SU-DHL-6 (cell line): ENCODE data around the gene IL1A.

ENCODE experiments used
- H2AFZ ChIP-seq: fragments of 200-600 bp; sonication (generic); 2 replicates; pipeline ENCODE4 v1.6.1; 2014; ENCODE audit warnings: low read depth, mild to moderate bottlenecking, moderate library complexity, mixed read lengths, antibody characterized with exemption, low read length; ENCODE audit not compliant: severe bottlenecking
- H3F3A ChIP-seq: fragments of 200-600 bp; shearing (Covaris generic); 2 replicates; pipeline ENCODE4 v1.6.0; 2016; ENCODE audit warnings: antibody characterized with exemption, mild to moderate bottlenecking; ENCODE audit not compliant: insufficient read depth
- H3K27ac ChIP-seq: fragments of 200-600 bp; sonication (generic); 2 replicates; pipeline ENCODE4 v1.5.1; 2016; ENCODE audit warnings: low read depth, mild to moderate bottlenecking, low read length, moderate library complexity, mixed read lengths
- H3K27me3 ChIP-seq: fragments of 200-600 bp; sonication (generic), shearing (Covaris generic); 2 replicates; pipeline ENCODE4 v1.6.0; 2014; ENCODE audit warnings: mild to moderate bottlenecking, low read length
- H3K36me3 ChIP-seq: fragments of 200-600 bp; sonication (generic); 2 replicates; pipeline ENCODE4 v1.6.1; 2014; ENCODE audit warnings: mild to moderate bottlenecking, low read length, mixed read lengths
- H3K4me2 ChIP-seq: fragments of 300-600, 200-600 bp; shearing (Covaris generic), sonication (generic); 2 replicates; pipeline ENCODE4 v1.6.0; 2014; ENCODE audit warnings: low read length, low read depth, mild to moderate bottlenecking; ENCODE audit not compliant: poor library complexity, severe bottlenecking
- H3K4me3 ChIP-seq: fragments of 200-600 bp; sonication (generic); 2 replicates; pipeline ENCODE4 v1.5.1; 2014; ENCODE audit warnings: antibody characterized with exemption, low read length, mild to moderate bottlenecking, mixed read lengths; ENCODE audit not compliant: insufficient read depth, poor library complexity, severe bottlenecking
- H3K79me2 ChIP-seq: fragments of 200-600 bp; sonication (generic); 2 replicates; pipeline ENCODE4 v1.6.1; 2014; ENCODE audit warnings: mild to moderate bottlenecking, low read length, moderate library complexity; ENCODE audit not compliant: insufficient read depth
- H3K9ac ChIP-seq: fragments of 200-600 bp; sonication (generic); 2 replicates; pipeline ENCODE4 v1.7.0; 2014; ENCODE audit warnings: mild to moderate bottlenecking, low read length
- H3K9me2 ChIP-seq: fragments of 200-600 bp; sonication (generic); replicated peaks from 2 replicates; pipeline ENCODE4 v1.6.1; 2014; ENCODE audit warnings: low read length; ENCODE audit not compliant: insufficient read depth
- H3K9me3 ChIP-seq: fragments of 200-600 bp; sonication (generic); 2 replicates; pipeline ENCODE4 v1.6.1; 2014; ENCODE audit warnings: low read length, mixed read lengths; ENCODE audit not compliant: insufficient read depth
- H4K20me1 ChIP-seq: fragments of 200-600 bp; sonication (generic); 2 replicates; pipeline ENCODE4 v1.6.1; 2014; ENCODE audit warnings: low read depth, mild to moderate bottlenecking, antibody characterized with exemption, low read length, moderate library complexity, mixed read lengths
- EZH2phosphoT487 ChIP-seq: fragments of 200-600 bp; sonication (generic), shearing (Covaris generic); conservative IDR thresholded peaks from 2 replicates; pipeline ENCODE4 v1.6.1; 2018; ENCODE audit warnings: mild to moderate bottlenecking, antibody characterized with exemption, low read length, moderate library complexity, mixed read lengths
- TF ChIP-seq, protein P1 (sequence below): fragments of 200-600 bp; sonication (generic); IDR thresholded peaks from one replicate; pipeline ENCODE4 v1.5.1; 2017; ENCODE audit warnings: antibody characterized with exemption, mild to moderate bottlenecking, low read length, moderate library complexity; ENCODE audit not compliant: insufficient read depth, poor library complexity, severe bottlenecking

Gene IL1A

GRCh38 chr2:112728378-112729175, 55.7 kb downstream of the IL1A start:
- Histone ChIP-seq H3K9me3 (no peaks in the 10 kb centered on the region), H3K79me2 (no peaks in the 10 kb centered on the region), H3K4me2 (no peak overlapping the region), H3K9ac (no peak overlapping the region), H3F3A (no peaks in the 10 kb centered on the region), H3K27me3 (no peaks in the 10 kb centered on the region), H3K4me3 (no peak overlapping the region), H3K36me3 (no peaks in the 10 kb centered on the region), H4K20me1 (no peaks in the 10 kb centered on the region), H3K27ac (no peak overlapping the region), H3K9me2 (no peaks in the 10 kb centered on the region), H2AFZ (no peak overlapping the region)
- no peak for TF ChIP-seq EZH2phosphoT487
- TF ChIP-seq, protein P1, sequence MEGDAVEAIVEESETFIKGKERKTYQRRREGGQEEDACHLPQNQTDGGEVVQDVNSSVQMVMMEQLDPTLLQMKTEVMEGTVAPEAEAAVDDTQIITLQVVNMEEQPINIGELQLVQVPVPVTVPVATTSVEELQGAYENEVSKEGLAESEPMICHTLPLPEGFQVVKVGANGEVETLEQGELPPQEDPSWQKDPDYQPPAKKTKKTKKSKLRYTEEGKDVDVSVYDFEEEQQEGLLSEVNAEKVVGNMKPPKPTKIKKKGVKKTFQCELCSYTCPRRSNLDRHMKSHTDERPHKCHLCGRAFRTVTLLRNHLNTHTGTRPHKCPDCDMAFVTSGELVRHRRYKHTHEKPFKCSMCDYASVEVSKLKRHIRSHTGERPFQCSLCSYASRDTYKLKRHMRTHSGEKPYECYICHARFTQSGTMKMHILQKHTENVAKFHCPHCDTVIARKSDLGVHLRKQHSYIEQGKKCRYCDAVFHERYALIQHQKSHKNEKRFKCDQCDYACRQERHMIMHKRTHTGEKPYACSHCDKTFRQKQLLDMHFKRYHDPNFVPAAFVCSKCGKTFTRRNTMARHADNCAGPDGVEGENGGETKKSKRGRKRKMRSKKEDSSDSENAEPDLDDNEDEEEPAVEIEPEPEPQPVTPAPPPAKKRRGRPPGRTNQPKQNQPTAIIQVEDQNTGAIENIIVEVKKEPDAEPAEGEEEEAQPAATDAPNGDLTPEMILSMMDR = no peak

DNA sequence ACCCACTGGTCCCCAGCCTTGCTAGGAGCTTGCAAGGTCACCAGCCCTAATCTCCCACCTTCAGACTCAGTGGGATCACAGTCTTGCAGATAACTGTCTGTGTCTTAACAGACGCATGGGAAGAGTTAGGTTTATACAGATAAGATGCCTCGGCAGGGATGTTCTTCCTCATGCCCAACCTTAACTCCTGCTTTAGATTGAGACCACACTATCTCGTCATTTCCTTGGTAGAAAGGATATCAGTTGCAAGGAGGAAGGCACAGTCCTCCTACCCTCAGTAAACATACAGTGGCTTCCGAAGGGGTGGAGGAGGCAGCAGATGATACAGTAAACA, 56.3 kb downstream of the IL1A start:
- no peaks in the 10 kb centered on the region for H3K36me3 ChIP-seq
- no peaks in the 10 kb centered on the region for H3K79me2 ChIP-seq
- no peaks in the 10 kb centered on the region for H3F3A ChIP-seq
- H3K4me2 ChIP-seq = no peak overlapping the region
- H3K27me3 ChIP-seq = no peaks in the 10 kb centered on the region
- H3K27ac ChIP-seq = no peak overlapping the region
- no peak overlapping the region for H3K4me3 ChIP-seq
- H3K9me2 ChIP-seq = no peaks in the 10 kb centered on the region
- no peak overlapping the region for H3K9ac ChIP-seq
- TF ChIP-seq, protein P1 = no peak
- TF ChIP-seq EZH2phosphoT487 = no peak
- H4K20me1 ChIP-seq = no peaks in the 10 kb centered on the region
- no peak overlapping the region for H2AFZ ChIP-seq
- H3K9me3 ChIP-seq = no peaks in the 10 kb centered on the region

DNA sequence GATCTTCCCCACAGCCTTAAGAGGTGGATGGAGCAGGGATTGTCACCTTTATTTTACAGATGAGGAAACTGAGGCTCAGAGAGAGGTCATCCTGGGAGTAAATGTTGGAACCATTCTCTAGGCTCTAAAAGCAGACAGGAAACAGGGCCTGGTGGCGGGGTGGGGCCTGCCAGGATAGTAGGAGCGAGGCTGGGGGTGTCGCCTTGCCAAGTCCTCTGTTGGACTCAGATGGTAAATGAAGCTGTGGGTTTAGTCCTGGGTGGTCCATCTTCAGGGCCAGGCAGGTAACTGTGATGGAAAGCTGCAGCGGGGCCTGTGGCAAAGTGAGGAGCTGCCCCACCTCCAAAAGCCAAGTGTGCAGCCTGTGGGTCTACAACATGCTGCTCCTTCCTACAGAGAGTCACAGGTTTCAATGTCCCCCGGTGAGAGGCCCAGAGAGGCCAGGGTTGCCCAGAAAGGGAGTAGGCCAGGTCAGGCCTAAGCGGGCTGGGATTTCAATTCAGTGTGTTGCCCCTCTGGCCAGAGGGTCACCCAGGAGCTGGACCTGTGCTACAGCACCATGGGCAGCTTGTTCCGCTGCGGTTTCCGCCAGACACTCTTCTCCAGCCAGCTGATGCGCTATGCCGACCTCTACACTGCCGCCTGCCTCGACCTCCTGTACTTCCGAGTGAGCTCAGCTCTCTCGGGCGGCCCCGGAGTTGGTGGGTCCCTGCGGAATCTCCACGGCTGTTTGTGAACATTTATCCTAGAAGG, 56.8 kb downstream of the IL1A start:
- no peak overlapping the region for H3K4me3 ChIP-seq
- H3K9me2 ChIP-seq = no peaks in the 10 kb centered on the region
- H3F3A ChIP-seq = no peaks in the 10 kb centered on the region
- TF ChIP-seq, protein P1 = no peak
- no peak for TF ChIP-seq EZH2phosphoT487
- no peaks in the 10 kb centered on the region for H3K9me3 ChIP-seq
- H3K79me2 ChIP-seq = no peaks in the 10 kb centered on the region
- no peak overlapping the region for H3K9ac ChIP-seq
- no peaks in the 10 kb centered on the region for H3K27me3 ChIP-seq
- H3K27ac ChIP-seq = no peak overlapping the region
- H3K4me2 ChIP-seq = no peak overlapping the region
- H4K20me1 ChIP-seq = no peaks in the 10 kb centered on the region
- H2AFZ ChIP-seq = no peak overlapping the region
- H3K36me3 ChIP-seq = no peaks in the 10 kb centered on the region
